GM18861 (cell line): ENCODE results near the gene ABCG8.

ENCODE experiments used
- ATAC-seq: cut with Tn5 transposase; IDR thresholded peaks from one replicate; pipeline ENCODE4 v1.9.1; 2021; ENCODE audit not compliant: unreplicated experiment

Gene ABCG8

GRCh38 chr2:43838560-43839267 lies at the start of gene ABCG8, which contains the start of gene ABCG5:
TSS of gene ABCG8 (plus strand) at chr2:43838971. CDS start at chr2:43839054, 83 bp downstream.
TSS of gene ABCG5 (minus strand) at chr2:43838839. CDS start at chr2:43838679, 160 bp downstream.
- no peak for ATAC-seq

- ATAC-seq = no peak
Measured at GRCh38 chr2:43790147-43790546, 48.6 kb upstream of the ABCG8 start.

- ATAC-seq = no peak
Measured at GRCh38 chr2:43791035-43791765, 47.6 kb upstream of the ABCG8 start.

GRCh38 chr2:43792653-43793052 lies 46.1 kb upstream of the ABCG8 start:
- peak; percentile 90 for ATAC-seq

GRCh38 chr2:43794956-43795355 lies 43.8 kb upstream of the ABCG8 start:
- ATAC-seq = no peak

GRCh38 chr2:43796206-43796605 lies 42.6 kb upstream of the ABCG8 start:
- ATAC-seq = no peak

GRCh38 chr2:43798300-43798699 lies 40.5 kb upstream of the ABCG8 start:
- ATAC-seq = no peak

GRCh38 chr2:43800894-43801293 lies 37.9 kb upstream of the ABCG8 start:
- no peak for ATAC-seq

- no peak for ATAC-seq
Measured at GRCh38 chr2:43802135-43802534, 36.6 kb upstream of the ABCG8 start.

- no peak for ATAC-seq
Measured at GRCh38 chr2:43803113-43803512, 35.7 kb upstream of the ABCG8 start.

GRCh38 chr2:43806719-43807031 lies 32.1 kb upstream of the ABCG8 start:
- ATAC-seq = no peak

GRCh38 chr2:43810452-43810851 lies 28.3 kb upstream of the ABCG8 start:
- ATAC-seq = no peak

GRCh38 chr2:43810888-43811287 lies 27.9 kb upstream of the ABCG8 start:
- no peak for ATAC-seq

- ATAC-seq = no peak
Measured at GRCh38 chr2:43812006-43812405, 26.8 kb upstream of the ABCG8 start.

GRCh38 chr2:43812947-43813346 lies 25.8 kb upstream of the ABCG8 start:
- no peak for ATAC-seq

GRCh38 chr2:43814711-43815110 lies 24.1 kb upstream of the ABCG8 start:
- ATAC-seq = no peak

- no peak for ATAC-seq
Measured at GRCh38 chr2:43818761-43819160, 20.0 kb upstream of the ABCG8 start.

- ATAC-seq = no peak
Measured at GRCh38 chr2:43819491-43820163, 19.1 kb upstream of the ABCG8 start.

GRCh38 chr2:43822839-43823238 lies 15.9 kb upstream of the ABCG8 start:
- ATAC-seq = no peak

GRCh38 chr2:43823751-43824150 lies 15.0 kb upstream of the ABCG8 start:
- ATAC-seq = no peak

GRCh38 chr2:43824512-43824911 lies 14.3 kb upstream of the ABCG8 start:
- ATAC-seq = no peak

- no peak for ATAC-seq
Measured at GRCh38 chr2:43824951-43825493, 13.7 kb upstream of the ABCG8 start.
